H9 (cell line): ENCODE data around the gene DEUP1. TPM values are rescaled to one million over a fixed set of nuclear protein-coding genes. Genes with fewer than 3 reads are reported as not detected.
"Not testable (repeated sequence)": the region's sequence is repeated elsewhere in the genome, so short reads cannot be mapped to it uniquely, and the experiment has no call there.

Experiments
- DNase-seq: peaks from one replicate; pipeline ENCODE4 v3.0.0-alpha.2; 2017
- H2AFZ ChIP-seq: one replicate; pipeline ENCODE4 v1.6.1; 2013; ENCODE audit warnings: mild to moderate bottlenecking, low read length, control low read depth, moderate library complexity
- H2AK5ac ChIP-seq: 2 replicates; pipeline ENCODE4 v1.6.1; 2013; ENCODE audit warnings: low read length, control low read depth, mixed read lengths; ENCODE audit not compliant: insufficient read length
- H2BK120ac ChIP-seq: one replicate; pipeline ENCODE4 v1.6.1; 2013; ENCODE audit warnings: low read depth, mild to moderate bottlenecking, low read length, control low read depth, inconsistent platforms; ENCODE audit not compliant: poor library complexity, severe bottlenecking
- H2BK12ac ChIP-seq: 2 replicates; pipeline ENCODE4 v1.6.1; 2013; ENCODE audit warnings: low read length, control low read depth, mixed read lengths, low read depth; ENCODE audit not compliant: insufficient read length
- H2BK15ac ChIP-seq: 2 replicates; pipeline ENCODE4 v1.6.1; 2013; ENCODE audit warnings: low read depth, low read length, control low read depth
- H2BK20ac ChIP-seq: one replicate; pipeline ENCODE4 v1.6.1; 2013; ENCODE audit warnings: low read depth, mild to moderate bottlenecking, low read length, control low read depth, inconsistent platforms; ENCODE audit not compliant: poor library complexity, severe bottlenecking
- H2BK5ac ChIP-seq: 2 replicates; pipeline ENCODE4 v1.6.1; 2013; ENCODE audit warnings: low read length, control low read depth, mixed read lengths; ENCODE audit not compliant: insufficient read length
- H3K14ac ChIP-seq: 2 replicates; pipeline ENCODE4 v1.6.1; 2013; ENCODE audit warnings: low read length, control low read depth; ENCODE audit not compliant: insufficient read depth
- H3K18ac ChIP-seq: 2 replicates; pipeline ENCODE4 v1.6.1; 2013; ENCODE audit warnings: low read depth, mild to moderate bottlenecking, mixed read lengths, low read length, control low read depth; ENCODE audit not compliant: insufficient read length
- H3K23ac ChIP-seq: 2 replicates; pipeline ENCODE4 v1.6.1; 2013; ENCODE audit warnings: low read length, control low read depth, mixed read lengths, low read depth; ENCODE audit not compliant: insufficient read length
- H3K23me2 ChIP-seq: 2 replicates; pipeline ENCODE4 v1.6.1; 2013; ENCODE audit warnings: low read depth, mild to moderate bottlenecking, mixed read lengths, low read length, control low read depth; ENCODE audit not compliant: insufficient read length, poor library complexity, severe bottlenecking
- H3K27ac ChIP-seq: 2 replicates; pipeline ENCODE4 v1.5.1; 2013; ENCODE audit warnings: low read length, control low read depth, mixed read lengths, low read depth; ENCODE audit not compliant: insufficient read length
- H3K27me3 ChIP-seq: 2 replicates; pipeline ENCODE4 v1.6.1; 2013; ENCODE audit warnings: low read length, control low read depth, inconsistent platforms; ENCODE audit not compliant: insufficient read depth
- H3K4ac ChIP-seq: 2 replicates; pipeline ENCODE4 v1.6.1; 2013; ENCODE audit warnings: low read depth, mild to moderate bottlenecking, control low read depth, inconsistent platforms, low read length, moderate library complexity
- H3K4me1 ChIP-seq: 2 replicates; pipeline ENCODE4 v1.6.1; 2013; ENCODE audit warnings: low read length, control low read depth, inconsistent platforms; ENCODE audit not compliant: insufficient read depth
- H3K4me2 ChIP-seq: 2 replicates; pipeline ENCODE4 v1.6.1; 2013; ENCODE audit warnings: low read length, control low read depth, mixed read lengths; ENCODE audit not compliant: insufficient read length, insufficient read depth
- H3K56ac ChIP-seq: 2 replicates; pipeline ENCODE4 v1.6.1; 2013; ENCODE audit warnings: low read depth, mild to moderate bottlenecking, mixed read lengths, low read length, control low read depth; ENCODE audit not compliant: insufficient read length
- H3K79me1 ChIP-seq: 2 replicates; pipeline ENCODE4 v1.6.1; 2013; ENCODE audit warnings: low read depth, mild to moderate bottlenecking, moderate library complexity, low read length, control low read depth, inconsistent platforms; ENCODE audit not compliant: insufficient read depth, poor library complexity, severe bottlenecking
- H3K79me2 ChIP-seq: 2 replicates; pipeline ENCODE4 v1.6.1; 2013; ENCODE audit warnings: low read length, control low read depth, inconsistent platforms; ENCODE audit not compliant: insufficient read depth
- H3K9ac ChIP-seq: 2 replicates; pipeline ENCODE4 v1.6.1; 2013; ENCODE audit warnings: low read length, control low read depth, mixed read lengths; ENCODE audit not compliant: insufficient read length; ENCODE audit errors: extremely low read depth
- H3K9me3 ChIP-seq: one replicate; pipeline ENCODE4 v1.6.1; 2013; ENCODE audit warnings: low read depth, low read length, inconsistent platforms; ENCODE audit not compliant: control insufficient read depth
- H3T11ph ChIP-seq: one replicate; pipeline ENCODE4 v1.6.1; 2013; ENCODE audit warnings: mild to moderate bottlenecking, low read length, control low read depth, inconsistent platforms
- H4K20me1 ChIP-seq: one replicate; pipeline ENCODE4 v1.6.1; 2013; ENCODE audit not compliant: control insufficient read depth, insufficient read length, insufficient read depth
- H4K5ac ChIP-seq: 2 replicates; pipeline ENCODE4 v1.6.1; 2013; ENCODE audit warnings: low read depth, mild to moderate bottlenecking, mixed read lengths, low read length, control low read depth; ENCODE audit not compliant: insufficient read length
- H4K8ac ChIP-seq: replicated peaks from 2 replicates; pipeline ENCODE4 v1.6.1; 2013; ENCODE audit warnings: low read length, control low read depth, mixed read lengths, low read depth; ENCODE audit not compliant: insufficient read length
- H4K91ac ChIP-seq: 2 replicates; pipeline ENCODE4 v1.6.1; 2013; ENCODE audit warnings: low read depth, mild to moderate bottlenecking, moderate library complexity, mixed read lengths, low read length, control low read depth; ENCODE audit not compliant: insufficient read length
- H3K27ac Mint-ChIP-seq, 3 experiments: 2 replicates in 2 of 3; 3 replicates in 1 of 3; pipeline ENCODE4 v1.8.0; 2020 to 2021; ENCODE audit warnings: mixed read lengths in 3 of 3, mild to moderate bottlenecking in 1 of 3, moderate library complexity in 1 of 3
- H3K27me3 Mint-ChIP-seq: 2 replicates; pipeline ENCODE4 v1.8.0; 2021; ENCODE audit warnings: low read depth, mild to moderate bottlenecking, moderate library complexity, mixed read lengths
- H3K36me3 Mint-ChIP-seq, 3 experiments: 2 replicates in 2 of 3; 3 replicates in 1 of 3; pipeline ENCODE4 v1.8.0; 2020 to 2021; ENCODE audit warnings: low read depth in 3 of 3, mixed read lengths in 3 of 3; ENCODE audit not compliant: insufficient read depth in 1 of 3
- H3K4me1 Mint-ChIP-seq, 2 experiments: 2 replicates each; pipeline ENCODE4 v1.8.0; 2020; ENCODE audit warnings: mixed read lengths in 2 of 2
- H3K4me3 Mint-ChIP-seq, 2 experiments: 2 replicates in 1 of 2; 3 replicates in 1 of 2; pipeline ENCODE4 v1.8.0; 2020 to 2021; ENCODE audit warnings: mild to moderate bottlenecking in 2 of 2, mixed read lengths in 2 of 2, moderate library complexity in 1 of 2
- H3K9me3 Mint-ChIP-seq, 2 experiments: 2 replicates in 1 of 2; 3 replicates in 1 of 2; pipeline ENCODE4 v1.8.0; 2020; ENCODE audit warnings: mild to moderate bottlenecking in 2 of 2, mixed read lengths in 2 of 2, moderate library complexity in 1 of 2
- WGBS: extraction: QIAGEN DNeasy Blood & Tissue Kit; methylation state at CpG from one replicate; pipeline ENCODE4 v1.1.7; 2013; ENCODE audit warnings: missing lambda C conversion rate, low lambda C conversion rate, mixed read lengths; ENCODE audit not compliant: insufficient read length; ENCODE audit errors: extremely low coverage; 5-methylcytosine and 5-hydroxymethylcytosine counted together
- total RNA-seq: library from RNA; stranded (reverse); gene quantifications from 2 replicates; pipeline ENCODE4 v1.2.1, GENCODE V29; 2021
- TF ChIP-seq, protein P1 (sequence below): fragments of 200-600 bp; sonication (generic); conservative IDR thresholded peaks from 3 replicates; pipeline ENCODE4 v1.8.0; 2021; ENCODE audit warnings: antibody characterized with exemption, mild to moderate bottlenecking

DEUP1 gene
- total RNA-seq, 1 experiment from 2014 or later: 0.22 TPM

DNA sequence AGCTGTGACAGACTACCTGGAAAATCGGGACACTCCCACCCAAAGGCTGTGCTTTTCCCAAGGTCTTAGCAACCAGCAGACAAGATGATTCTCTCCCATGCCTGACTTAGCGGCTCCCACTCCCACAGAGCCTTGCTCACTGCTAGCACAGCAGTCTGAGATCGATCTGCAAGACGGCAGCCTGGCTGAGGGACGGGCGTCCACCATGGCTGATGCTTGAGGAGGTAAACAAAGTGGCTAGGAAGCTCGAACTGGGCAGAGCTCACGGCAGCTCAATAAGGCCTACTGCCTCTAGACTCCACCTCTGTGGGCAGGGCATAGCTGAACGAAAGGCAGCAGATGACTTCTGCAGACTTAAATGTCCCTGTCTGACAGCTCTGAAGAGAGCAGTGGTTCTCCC, 127.7 kb downstream of the DEUP1 start:
- Mint-ChIP-seq H3K27me3 (peaks cover 5% of the 10 kb centered on the region; the same call in 1 of the 2 replicates), H3K9me3 (peaks cover 8% of the 10 kb centered on the region in 2 experiments; a peak in 4 of 5 replicates), H3K4me3 (no peak overlapping the region), H3K4me1 (0 out of 4 replicates have a peak, but pooled peaks cover 0 to 4% of the 10 kb centered on the region in 2 experiments), H3K27ac (no peak overlapping the region), H3K36me3 (no peaks in the 10 kb centered on the region; a peak in 1 of 7 replicates)
- H2AK5ac ChIP-seq: no peak overlapping the region
- no peak overlapping the region for H3K56ac ChIP-seq
- H4K5ac ChIP-seq: no peak overlapping the region
- no peaks in the 10 kb centered on the region for H3K23me2 ChIP-seq
- H3K18ac ChIP-seq: no peak overlapping the region
- no CpG with 5 or more reads among the region's 9 CpGs for WGBS
- H3K79me2 ChIP-seq: no peaks in the 10 kb centered on the region
- no peak overlapping the region for H2BK120ac ChIP-seq
- H4K8ac ChIP-seq: no peak overlapping the region
- H2BK12ac ChIP-seq: no peak overlapping the region
- no peaks in the 10 kb centered on the region for H4K20me1 ChIP-seq
- no peak for DNase-seq
- H3T11ph ChIP-seq: no peak overlapping the region
- no peak overlapping the region for H3K27ac ChIP-seq
- TF ChIP-seq, protein P1, sequence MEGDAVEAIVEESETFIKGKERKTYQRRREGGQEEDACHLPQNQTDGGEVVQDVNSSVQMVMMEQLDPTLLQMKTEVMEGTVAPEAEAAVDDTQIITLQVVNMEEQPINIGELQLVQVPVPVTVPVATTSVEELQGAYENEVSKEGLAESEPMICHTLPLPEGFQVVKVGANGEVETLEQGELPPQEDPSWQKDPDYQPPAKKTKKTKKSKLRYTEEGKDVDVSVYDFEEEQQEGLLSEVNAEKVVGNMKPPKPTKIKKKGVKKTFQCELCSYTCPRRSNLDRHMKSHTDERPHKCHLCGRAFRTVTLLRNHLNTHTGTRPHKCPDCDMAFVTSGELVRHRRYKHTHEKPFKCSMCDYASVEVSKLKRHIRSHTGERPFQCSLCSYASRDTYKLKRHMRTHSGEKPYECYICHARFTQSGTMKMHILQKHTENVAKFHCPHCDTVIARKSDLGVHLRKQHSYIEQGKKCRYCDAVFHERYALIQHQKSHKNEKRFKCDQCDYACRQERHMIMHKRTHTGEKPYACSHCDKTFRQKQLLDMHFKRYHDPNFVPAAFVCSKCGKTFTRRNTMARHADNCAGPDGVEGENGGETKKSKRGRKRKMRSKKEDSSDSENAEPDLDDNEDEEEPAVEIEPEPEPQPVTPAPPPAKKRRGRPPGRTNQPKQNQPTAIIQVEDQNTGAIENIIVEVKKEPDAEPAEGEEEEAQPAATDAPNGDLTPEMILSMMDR: no peak
- no peak overlapping the region for H3K4me2 ChIP-seq
- H3K4me1 ChIP-seq: no peaks in the 10 kb centered on the region
- H2BK20ac ChIP-seq: no peak overlapping the region
- no peaks in the 10 kb centered on the region for H3K27me3 ChIP-seq
- no peak overlapping the region for H2BK15ac ChIP-seq
- no peak overlapping the region for H3K4ac ChIP-seq
- H4K91ac ChIP-seq: no peak overlapping the region
- H2AFZ ChIP-seq: no peak overlapping the region
- H3K9me3 ChIP-seq: no peaks in the 10 kb centered on the region
- H3K23ac ChIP-seq: no peak overlapping the region
- no peaks in the 10 kb centered on the region for H3K79me1 ChIP-seq
- no peak overlapping the region for H2BK5ac ChIP-seq
- H3K14ac ChIP-seq: no peak overlapping the region
- no peak overlapping the region for H3K9ac ChIP-seq

- not testable (repeated sequence) for H4K5ac ChIP-seq, H3T11ph ChIP-seq, H3K9ac ChIP-seq, H3K79me2 ChIP-seq, H3K4me1 ChIP-seq, H3K14ac ChIP-seq, H3K23ac ChIP-seq, H3K4me2 ChIP-seq, H3K9me3 ChIP-seq, H2AFZ ChIP-seq, H3K27me3 ChIP-seq, H2BK12ac ChIP-seq, H3K27ac ChIP-seq, H2BK120ac ChIP-seq, H3K27me3 Mint-ChIP-seq, H2BK5ac ChIP-seq, H2AK5ac ChIP-seq, H4K8ac ChIP-seq, H3K36me3 Mint-ChIP-seq, H3K27ac Mint-ChIP-seq, H2BK20ac ChIP-seq, H3K56ac ChIP-seq, H3K23me2 ChIP-seq, H3K18ac ChIP-seq, H3K4ac ChIP-seq, H2BK15ac ChIP-seq, H3K79me1 ChIP-seq, H3K4me3 Mint-ChIP-seq, H3K4me1 Mint-ChIP-seq, H4K20me1 ChIP-seq, DNase-seq, H4K91ac ChIP-seq
- H3K9me3 Mint-ChIP-seq: peaks cover 5 to 11% of the 10 kb centered on the region in 2 experiments; a peak in 4 of 5 replicates
- WGBS: no CpG with 5 or more reads among the region's 4 CpGs
Observed at GRCh38 chr11:93463666-93464065, 133.1 kb downstream of the DEUP1 start.
